Fibroblast of lung (primary cell): ENCODE results near the gene GRK4.

ENCODE experiments used
- EZH2 ChIP-seq: IDR thresholded peaks from 2 replicates; pipeline ENCODE4 v1.5.1; 2012; ENCODE audit warnings: low read length, control low read depth, mild to moderate bottlenecking; ENCODE audit errors: missing control alignments
- TF ChIP-seq, protein P1 (sequence below), 2 donors: IDR thresholded peaks in 1 of 2; conservative IDR thresholded peaks in 1 of 2; 1 replicate in 1 of 2; 2 replicates in 1 of 2; pipeline ENCODE4 v1.5.1; 2011 to 2012; ENCODE audit warnings: low read length in 2 of 2, control low read depth in 1 of 2, inconsistent platforms in 1 of 2, low read depth in 1 of 2, mild to moderate bottlenecking in 1 of 2

DNA sequence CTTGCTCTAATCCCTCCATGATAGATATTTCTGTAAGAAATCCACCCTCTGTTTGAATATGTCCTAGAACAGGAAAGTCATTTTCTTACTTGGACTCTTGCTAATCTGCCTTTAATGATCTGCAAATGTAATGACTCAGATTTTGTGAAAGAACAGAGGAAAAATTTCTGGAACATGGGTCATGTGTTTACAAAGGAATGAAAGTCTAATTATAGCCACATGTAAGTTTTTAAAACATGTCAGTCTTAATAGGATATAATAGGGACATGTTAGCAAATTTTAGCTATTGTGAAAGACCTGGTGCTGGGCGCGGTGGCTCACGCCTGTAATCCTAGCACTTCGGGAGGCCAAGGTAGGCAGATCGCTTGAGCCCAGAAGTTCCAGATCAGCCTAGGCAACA, 47.6 kb downstream of the GRK4 start:
- TF ChIP-seq EZH2 = no peak
- TF ChIP-seq, protein P1, sequence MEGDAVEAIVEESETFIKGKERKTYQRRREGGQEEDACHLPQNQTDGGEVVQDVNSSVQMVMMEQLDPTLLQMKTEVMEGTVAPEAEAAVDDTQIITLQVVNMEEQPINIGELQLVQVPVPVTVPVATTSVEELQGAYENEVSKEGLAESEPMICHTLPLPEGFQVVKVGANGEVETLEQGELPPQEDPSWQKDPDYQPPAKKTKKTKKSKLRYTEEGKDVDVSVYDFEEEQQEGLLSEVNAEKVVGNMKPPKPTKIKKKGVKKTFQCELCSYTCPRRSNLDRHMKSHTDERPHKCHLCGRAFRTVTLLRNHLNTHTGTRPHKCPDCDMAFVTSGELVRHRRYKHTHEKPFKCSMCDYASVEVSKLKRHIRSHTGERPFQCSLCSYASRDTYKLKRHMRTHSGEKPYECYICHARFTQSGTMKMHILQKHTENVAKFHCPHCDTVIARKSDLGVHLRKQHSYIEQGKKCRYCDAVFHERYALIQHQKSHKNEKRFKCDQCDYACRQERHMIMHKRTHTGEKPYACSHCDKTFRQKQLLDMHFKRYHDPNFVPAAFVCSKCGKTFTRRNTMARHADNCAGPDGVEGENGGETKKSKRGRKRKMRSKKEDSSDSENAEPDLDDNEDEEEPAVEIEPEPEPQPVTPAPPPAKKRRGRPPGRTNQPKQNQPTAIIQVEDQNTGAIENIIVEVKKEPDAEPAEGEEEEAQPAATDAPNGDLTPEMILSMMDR (conservative IDR thresholded peaks at IDR 0.05 in 1 of 2, IDR thresholded peaks at IDR 0.05 in 1 of 2; ENCODE audit: low read depth in 1 of 2, low read length in 2 of 2) = no peak
